Stimulated activated CD4-positive, alpha-beta T cell treated with anti-CD3 and anti-CD28 coated beads, Interleukin-4, amount 100 ng/mL, for 4 hours (primary cell): ENCODE measurements around the gene ADAM19.
"Not testable (repeated sequence)": the region's sequence is repeated elsewhere in the genome, so short reads cannot be mapped to it uniquely, and the experiment has no call there.

Source experiments
- DNase-seq, 2 experiments: peaks; one replicate each; pipeline ENCODE4 v3.0.0-alpha.2; 2020

Gene ADAM19

DNA sequence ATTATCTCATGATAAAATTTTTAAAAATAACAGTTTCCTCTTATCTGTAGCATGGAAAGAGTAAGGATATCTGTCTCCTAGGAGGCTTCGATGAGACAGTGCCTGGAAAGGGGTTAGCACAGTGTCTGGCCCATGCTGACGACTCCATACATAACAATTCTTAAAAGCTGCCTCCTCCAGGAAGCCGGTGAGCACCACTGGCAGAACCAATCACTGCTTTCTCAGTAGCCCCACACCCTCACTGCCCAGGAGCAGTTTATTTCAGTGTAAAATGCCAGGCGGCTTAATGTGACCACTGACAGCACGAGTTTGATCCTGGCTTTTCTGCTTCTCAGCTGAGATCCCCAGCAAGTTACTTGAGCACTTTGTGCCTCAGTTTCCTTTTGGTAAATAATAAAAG lies 116.7 kb downstream of the ADAM19 start:
- no peak for DNase-seq

DNA sequence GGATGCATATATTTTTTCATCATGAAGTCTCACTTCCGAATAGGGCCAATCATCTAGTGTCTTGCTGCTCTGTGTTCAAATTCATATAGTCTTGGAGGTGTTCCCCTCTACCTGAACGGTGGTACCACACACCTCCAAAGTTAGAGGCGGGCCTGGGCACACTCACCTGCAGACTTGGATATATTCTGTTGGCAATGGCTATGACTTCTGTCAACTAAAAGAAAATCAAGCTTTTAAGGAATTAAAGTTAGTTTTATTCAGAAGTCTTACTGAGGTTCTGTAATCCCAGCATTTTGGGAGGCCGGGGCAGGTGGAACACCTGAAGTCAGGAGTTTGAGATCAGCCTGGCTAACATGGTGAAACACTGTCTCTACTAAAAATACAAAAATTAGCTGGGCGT lies 118.2 kb downstream of the ADAM19 start:
- DNase-seq = no peak

DNA sequence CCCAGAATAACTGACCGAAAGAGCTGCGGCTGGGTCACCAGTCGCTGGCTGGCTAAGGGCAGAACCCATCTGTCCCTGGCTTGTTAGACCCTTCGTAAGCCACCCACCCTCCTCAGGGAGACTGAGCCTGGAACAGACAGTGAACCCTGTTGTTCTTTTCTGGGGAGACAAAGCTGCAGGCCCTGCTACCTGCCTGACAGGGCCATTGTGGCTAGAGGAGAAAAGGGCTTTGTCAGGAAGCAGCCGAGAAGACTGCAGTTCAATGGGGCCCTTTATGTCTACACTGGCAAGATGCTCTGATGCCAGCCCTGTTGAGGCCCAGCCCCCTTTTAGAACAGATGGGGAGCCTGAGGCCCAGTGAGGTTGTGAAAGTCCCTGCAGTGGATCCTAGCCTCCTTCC lies 119.3 kb downstream of the ADAM19 start:
- DNase-seq = no peak

DNA sequence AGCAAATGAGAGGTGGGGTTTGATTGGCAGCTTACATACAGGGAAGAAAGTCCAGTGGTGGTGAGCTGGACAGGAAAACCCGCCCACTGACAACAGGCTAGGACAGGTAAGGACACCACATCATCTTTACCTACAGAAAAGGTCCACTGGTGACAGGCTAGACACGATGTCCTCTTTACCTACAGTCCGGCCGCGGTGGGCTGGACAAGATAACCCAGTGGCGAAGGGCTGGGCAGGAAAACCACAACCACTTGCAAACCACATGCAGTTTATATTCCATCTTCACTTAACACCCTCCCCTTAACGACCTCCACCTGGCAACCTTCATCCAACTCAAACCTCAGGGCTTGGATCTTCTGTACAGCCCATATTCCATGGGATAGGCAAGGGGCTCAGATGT lies 120.5 kb downstream of the ADAM19 start:
- DNase-seq = no peak

DNA sequence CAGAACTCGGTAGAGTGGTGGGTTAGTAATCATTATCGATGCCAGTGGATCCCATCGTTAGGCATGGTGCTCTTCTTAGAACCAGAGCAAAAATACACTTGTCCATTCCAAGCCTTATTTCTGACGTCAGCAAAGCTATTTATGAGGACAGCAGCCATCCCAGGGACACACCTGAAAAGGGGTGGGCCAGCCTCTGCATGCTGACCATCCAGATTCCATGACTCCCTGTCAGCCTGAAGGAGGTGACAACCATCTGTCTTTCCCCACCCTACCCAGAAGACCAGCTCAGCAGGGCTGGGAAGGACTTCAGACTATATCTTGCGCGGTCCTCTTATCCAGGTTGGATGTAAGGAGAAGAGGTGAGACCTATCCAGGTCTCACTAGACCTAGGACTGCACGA lies 121.3 kb downstream of the ADAM19 start:
- no peak for DNase-seq

DNA sequence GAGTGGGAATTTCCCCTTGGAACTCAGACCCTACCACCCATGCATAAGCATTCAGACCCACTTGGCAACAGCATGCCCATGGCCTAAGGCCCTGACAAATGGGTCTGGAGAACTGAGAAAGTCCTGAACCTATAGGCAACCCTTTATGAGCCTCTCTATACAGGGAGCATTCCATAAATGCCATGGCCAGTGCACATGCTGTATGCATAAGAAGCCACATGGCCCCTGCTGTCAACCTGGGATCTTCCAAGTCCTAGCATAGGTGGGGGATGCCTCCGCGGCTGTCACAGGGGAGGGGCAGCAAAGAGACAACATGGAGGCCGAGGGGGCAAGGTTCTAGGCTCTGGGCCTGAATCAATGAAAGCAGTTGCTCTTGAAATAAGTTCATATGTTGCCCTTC lies 123.8 kb downstream of the ADAM19 start:
- no peak for DNase-seq

DNA sequence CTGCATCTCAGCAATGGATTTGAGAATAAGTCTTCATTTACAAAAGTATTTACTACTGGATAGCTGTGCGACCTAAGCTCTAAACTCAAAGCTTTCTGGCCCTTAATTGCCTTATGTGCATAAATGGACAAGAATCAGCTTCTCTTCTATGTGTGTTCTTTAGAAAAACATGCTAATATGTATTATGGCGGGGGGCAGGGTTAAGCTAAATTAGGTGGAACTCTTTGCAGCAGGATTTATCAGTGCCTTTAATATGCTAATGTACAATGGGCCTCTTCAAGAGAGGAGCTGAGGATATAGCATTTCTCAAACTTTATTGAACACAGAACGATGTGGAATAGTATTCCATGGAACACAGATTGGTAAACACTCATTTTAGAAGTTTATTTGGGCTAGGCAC lies 125.6 kb downstream of the ADAM19 start:
- DNase-seq = no peak

DNA sequence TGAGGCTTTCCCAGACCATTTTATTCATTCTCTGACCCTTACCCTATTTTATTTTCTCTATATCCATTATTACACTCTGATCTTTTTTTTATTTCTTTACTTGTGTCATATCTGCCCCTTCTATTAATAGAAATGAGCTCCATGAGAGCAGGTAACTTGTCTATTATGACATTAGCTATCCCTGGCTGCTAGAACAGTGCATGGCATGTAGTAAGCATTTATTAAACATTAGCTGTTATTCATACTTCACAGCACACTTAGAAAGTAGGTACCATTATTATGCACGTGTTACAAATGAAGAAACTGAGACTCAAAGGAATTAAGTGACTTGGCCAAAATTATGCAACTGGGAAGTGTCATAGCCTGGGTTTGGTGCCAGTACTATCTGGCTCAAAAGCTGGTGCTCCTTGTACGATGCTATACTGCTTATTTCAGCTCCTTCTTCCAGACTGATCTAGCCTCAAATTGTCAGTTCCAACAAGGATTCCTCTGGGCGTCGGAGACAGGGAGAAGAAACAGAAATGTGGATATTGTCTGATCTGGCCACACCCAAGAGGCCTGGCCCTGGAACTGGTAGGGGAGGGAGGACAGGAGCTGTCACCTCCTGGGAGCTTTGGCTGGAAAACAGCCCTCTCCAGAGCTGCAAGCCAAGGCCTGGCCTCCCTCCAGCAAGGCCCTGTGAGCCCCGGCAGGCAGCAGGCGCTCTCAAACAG lies 126.4 kb downstream of the ADAM19 start:
- DNase-seq = no peak

DNA sequence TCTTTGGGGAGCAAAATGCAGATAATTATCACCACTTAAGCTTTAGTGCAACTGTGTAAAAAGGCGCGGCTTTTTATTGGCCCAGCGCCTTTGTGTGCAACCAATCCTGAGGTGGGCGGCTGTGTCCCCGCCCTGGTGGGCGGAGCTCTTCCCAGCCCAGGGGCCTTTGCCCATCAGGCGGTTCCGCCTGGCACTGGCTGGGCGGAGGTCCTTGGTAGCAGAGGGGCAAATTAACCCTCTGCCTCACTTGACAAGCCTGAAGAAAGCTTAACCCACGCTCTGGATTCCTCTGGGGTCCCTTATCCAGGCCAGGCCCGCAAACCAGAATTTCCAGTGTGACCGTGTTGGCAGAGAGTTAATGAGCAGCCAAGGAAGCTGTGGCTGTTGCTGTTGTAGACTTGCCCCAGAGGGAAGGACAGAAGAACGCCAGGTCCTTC lies 128.4 kb downstream of the ADAM19 start:
- no peak for DNase-seq

DNA sequence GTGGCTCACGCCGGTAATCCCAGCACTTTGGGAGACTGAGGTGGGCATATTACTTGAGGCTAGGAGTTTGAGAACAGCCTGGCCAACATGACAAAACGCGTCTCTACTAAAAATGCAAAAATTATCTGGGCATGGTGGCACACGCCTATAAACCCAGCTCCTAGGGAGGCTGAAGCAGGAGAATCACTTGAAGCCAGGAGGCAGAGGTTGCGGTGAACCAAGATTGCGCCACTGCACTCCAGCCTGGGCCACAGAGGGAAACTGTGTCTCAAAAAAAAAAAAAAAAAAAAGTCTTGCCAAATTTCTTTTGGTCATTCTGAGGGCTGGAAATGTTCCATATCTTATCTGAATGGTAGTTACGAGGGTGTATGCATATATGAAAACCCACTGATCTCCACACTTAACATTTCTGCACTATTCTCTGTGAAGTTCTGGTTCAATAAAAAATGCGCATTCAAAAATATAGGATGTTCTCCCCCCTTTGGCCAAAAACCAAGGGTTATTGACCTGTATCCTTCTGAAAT lies 129.1 kb downstream of the ADAM19 start:
- no peak for DNase-seq

DNA sequence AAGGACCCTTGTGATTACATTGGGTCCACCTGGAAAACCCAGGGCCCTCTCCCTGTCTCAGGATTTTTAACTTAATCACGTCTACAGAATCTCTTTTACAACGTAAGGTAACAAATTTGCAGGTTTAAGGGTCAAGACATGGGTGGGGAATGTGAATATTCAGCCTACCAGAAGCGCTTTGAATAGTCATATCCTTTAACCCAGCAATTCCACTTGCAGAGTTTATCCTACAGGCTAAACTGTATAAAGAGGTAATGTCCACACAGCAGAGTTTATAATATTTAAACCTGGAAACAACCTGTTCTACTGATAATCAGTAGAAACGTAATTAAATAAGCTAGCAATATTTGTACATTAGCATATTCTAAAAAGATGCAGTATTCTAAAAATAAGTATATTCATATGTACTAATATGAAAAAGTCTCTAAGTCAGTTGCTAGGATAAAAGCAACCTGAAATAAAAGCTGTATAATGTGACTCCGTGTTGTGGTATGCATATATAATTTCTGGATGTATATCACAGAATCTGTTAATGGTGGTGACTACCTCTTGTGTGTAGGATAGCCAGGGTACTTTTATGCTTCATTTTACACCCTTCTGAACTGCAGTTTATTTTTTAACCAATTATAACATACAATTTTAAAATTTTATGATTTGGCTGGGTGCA lies 129.7 kb downstream of the ADAM19 start:
- DNase-seq = no peak

DNA sequence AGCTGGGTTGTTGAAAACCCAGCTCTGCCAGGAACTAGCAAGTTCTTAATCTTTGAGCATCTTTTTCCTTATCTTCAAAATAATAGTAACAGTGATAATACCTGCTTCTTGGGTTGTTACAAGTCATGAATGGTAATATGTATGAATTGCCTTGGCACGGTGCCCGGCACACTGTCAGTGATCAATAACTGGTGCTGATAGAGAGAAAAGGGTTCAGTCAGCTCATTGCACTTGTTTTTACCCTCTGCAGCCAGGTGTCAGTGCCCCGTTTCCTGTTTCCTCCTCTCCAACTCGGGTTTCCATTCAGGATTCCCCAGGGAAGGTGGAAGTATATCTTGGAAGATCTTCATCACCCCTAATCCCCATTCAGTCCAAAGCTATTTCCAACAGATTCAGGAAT lies 131.4 kb downstream of the ADAM19 start:
- DNase-seq = no peak

DNA sequence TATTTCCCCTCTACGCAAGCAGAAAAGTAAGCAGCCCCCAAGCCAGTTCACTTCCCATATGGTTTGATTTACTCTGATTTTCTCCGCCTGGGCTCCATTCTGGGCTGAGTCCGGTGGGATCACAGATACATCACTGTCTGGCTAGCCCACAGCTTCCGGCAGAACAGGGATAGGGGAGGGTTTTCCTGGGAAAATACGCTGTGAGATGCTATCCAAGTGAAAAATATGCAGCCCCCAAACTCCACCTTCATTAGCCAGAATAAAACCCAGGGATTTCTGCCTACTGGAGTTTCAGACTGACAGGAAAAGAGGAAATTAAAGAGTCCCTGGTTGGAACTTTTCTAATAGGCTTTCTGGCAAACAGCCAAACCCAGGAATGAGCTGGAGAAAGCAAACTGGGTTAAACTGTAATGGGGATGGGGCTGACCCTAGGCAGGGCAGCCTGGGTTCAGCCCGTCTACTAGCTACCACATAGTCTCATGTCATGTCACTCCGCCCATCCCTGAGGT lies 132.5 kb downstream of the ADAM19 start:
- no peak for DNase-seq

DNA sequence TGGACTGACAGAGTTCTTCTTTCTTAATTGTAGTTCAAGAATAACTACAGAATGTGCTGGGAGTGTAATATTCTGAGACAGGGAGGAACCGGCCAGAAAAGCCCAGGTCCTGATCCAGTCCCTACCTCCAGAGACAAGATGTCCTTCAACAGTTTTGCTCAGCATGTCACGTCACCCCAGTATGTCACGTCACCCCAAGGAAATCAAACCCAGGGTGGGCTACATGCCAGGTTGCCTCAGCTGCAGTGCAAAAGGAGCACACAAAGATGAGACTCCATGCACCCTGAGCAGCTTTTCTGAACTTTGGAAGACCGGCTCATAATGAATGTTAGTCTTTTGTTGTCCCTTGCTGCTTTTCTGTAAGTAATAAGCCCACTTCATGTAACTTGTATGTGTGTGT lies 141.5 kb downstream of the ADAM19 start:
- no peak for DNase-seq

DNA sequence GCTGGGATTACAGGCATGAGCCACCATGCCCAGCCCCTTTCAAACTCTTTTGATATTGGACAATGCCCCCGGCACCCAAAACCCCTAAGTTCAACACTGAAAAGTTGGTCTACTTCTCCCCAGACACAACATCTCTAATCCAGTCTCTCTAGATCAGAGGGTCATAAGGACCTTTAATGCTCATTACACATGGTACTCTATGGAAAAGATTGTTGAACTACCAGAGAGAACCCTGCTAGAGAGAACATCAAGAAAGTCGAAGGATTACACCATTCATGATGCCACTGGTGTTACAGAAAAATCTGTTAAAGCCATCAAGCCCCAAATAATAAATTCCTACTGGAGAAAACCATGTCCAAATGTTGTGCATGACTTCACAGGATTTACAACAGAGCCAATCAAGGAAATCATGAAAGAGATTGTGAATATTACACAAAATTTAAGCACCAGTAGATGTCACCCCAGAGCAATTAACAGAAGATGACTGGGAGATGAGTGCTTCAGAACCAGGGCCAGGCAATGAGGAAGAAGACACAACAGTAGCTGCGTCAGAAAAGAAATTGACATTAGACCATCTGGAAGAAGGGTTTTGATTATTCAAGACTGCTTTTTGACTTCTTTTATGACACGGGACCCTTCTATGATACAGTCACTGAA lies 143.9 kb downstream of the ADAM19 start:
- peak in 1 of 2 experiments; percentile 14 for DNase-seq

DNA sequence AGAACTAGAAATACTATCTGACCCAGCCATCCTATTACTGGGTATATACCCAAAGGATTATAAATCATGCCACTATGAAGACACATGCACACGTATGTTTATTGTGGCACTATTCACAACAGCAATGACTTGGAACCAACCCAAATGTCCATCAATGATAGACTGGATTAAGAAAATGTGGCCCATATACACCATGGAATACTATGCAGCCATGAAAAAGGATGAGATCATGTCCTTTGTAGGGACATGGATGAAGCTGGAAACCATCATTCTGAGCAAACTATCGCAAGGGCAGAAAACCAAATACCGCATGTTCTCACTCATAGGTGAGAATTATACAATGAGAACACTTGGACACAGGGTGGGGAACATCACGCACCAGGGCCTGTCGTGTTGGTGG lies 145.7 kb downstream of the ADAM19 start:
- not testable (repeated sequence) for DNase-seq
